Tongue (tissue), 3 donors: ENCODE data around the gene PDHA1. TPM values are rescaled to one million over a fixed set of nuclear protein-coding genes. Genes with fewer than 3 reads are reported as not detected.

Source experiments
- DNase-seq: peaks from one replicate; pipeline ENCODE4 v3.0.0-alpha.2; 2015
- small RNA-seq: library from RNA; depleted of rRNA; stranded (forward); fragments of <200 nt; gene quantifications from one replicate; pipeline ENCODE3, GENCODE V24; 2014; ENCODE audit warnings: low replicate concordance
- total RNA-seq: library from RNA; depleted of rRNA; stranded (reverse); fragments of >200 nt; gene quantifications from one replicate; pipeline ENCODE4 v1.2.3, GENCODE V29; 2014

PDHA1 gene
- total RNA-seq, 1 donor from 2014 or later = 116 TPM

GRCh38 chrX:19375546-19375945, 31.8 kb downstream of the PDHA1 start:
- no peak for DNase-seq

- DNase-seq = no peak
Measured at GRCh38 chrX:19377799-19378198, 34.1 kb downstream of the PDHA1 start.

GRCh38 chrX:19381326-19381725, 37.6 kb downstream of the PDHA1 start:
- no peak for DNase-seq

DNA sequence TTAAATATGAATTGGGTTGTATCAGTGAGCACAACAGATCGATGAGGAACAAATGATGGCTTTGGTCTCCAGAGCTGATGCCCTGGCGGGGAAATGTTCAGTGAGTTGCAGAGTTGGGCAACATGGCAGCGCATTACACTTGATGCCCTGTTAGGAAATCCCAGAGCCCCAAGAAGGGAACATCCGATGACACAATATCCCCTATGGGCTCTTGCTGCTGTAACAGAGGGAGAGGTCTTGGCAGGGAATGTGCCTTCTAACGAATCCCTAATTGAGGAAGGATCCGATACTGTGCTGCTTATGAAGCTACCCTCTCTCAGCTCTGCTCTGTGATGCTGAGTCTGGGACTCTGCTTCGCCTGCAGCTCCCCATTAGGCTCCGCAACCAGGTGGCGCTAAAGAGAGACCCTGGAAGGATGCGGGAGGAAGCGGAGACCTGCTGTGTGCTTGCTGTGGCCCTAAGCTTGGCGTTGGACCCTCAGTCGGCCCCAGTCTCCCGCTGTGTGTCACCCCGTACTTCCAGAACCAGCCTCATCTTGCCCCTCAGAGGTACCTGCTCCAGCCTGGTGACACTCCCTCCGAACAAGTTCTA, 38.9 kb downstream of the PDHA1 start:
- peak; percentile 58 for DNase-seq

- DNase-seq = no peak
Measured at GRCh38 chrX:19386679-19387078, 43.0 kb downstream of the PDHA1 start.

DNA sequence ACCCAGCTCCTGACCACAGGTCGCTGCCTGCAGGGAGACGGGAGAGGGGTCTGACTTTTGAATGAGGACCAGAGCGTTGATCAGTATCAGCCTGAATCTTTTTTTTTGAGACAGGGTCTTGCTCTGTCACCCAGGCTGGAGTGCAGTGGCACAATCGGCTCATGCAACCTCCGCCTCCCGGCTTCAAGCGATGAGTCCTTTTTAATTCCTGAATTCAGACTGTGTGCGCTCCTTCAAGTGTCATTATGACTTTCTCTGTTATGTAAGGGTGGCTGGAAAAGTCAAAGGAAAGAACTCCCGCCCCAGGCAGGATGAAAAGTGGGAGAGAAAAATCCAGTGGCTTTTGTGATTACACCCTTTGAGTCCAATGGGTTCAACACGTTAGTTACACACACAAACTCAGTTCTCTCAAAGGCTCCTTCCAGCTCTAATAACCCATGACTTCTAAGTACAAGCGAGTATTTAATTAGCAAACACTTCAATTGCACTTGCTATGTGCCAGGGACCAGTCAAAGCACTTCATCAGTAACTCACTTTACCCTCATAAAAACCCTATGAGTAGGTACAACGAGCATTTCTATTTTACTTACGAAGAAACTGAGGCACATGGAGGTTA, 44.4 kb downstream of the PDHA1 start:
- DNase-seq = no peak

- no peak for DNase-seq
Measured at GRCh38 chrX:19388741-19389140, 45.0 kb downstream of the PDHA1 start.

DNA sequence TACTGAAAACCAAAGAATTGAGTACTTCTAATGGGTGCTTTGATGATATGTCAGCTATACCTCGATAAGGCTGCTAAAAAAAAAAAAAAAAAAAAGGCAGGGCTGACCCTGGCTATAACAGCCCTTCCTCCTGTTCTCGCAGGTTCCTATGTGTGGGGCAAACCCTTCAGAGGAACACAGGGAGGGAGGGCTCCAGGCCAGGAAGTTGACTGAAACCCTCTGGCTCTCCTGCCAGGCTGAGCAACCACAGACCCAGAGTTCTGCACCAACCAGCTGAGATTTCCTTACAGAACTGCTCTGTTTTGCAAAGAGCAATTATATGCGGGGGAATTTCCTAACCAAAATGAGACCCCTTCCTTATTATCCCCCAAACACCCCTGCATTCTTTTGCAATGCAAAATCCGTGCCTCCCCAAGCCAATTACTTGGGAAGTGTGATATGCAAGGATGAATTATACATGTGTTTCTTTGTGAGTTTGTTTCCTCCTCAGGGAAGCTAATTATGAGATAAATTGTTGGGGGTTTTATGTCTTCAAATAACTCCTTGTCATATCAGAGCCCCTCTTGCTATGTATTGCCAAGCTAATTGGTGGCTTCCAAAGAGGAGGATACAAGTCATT, 45.6 kb downstream of the PDHA1 start:
- no peak for DNase-seq

- DNase-seq = no peak
Measured at GRCh38 chrX:19392078-19392477, 48.4 kb downstream of the PDHA1 start.

DNA sequence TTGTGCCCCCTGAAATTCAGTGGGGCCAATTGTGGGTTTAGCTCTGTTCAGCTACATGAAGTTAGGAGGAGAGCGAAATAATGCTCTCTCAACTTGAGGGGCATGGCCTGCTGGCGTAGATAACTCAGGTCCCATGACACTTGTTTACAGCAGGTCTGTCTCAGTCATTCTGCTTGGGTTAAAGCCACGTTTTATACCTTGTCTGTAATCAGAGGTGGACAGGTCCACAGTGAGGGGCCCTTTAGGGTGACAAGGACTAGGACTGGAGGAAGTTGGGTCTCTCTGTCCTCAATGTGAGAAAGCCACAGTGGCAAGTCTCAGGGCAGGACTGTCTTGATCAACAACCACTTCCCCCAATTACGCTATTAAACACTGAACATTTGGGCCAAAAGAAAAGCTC, 49.0 kb downstream of the PDHA1 start:
- no peak for DNase-seq

GRCh38 chrX:19403696-19404095, 60.0 kb downstream of the PDHA1 start:
- no peak for DNase-seq

DNA sequence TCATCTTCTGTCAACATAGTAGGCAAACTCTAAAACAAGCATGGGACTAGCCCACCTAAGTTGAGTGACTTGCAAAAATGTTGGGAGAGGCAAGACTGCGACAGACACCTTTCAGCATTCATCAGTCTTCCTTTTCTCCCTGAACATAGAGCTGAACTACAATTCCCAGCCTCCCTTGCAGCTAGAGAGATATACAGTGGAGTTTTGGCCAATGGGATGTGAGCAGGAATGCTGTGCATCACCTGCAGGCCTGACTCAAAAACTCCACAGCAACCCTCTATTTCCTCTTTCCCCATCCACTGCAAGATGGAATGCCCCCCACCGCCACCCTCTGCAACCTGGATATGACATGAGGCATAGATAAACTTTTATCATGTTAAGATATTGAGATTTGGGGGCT, 66.5 kb downstream of the PDHA1 start:
- no peak for DNase-seq

Small RNA genes within 50 kb of the gene (small RNA-seq; reads per million reads assigned to genes)
- gene RF00019 = not detected

Other genes starting within 250 kb of the PDHA1 start
- 4.3 TPM for gene ADGRG2, start 221.5 kb upstream of the PDHA1 start, total RNA-seq
- 0.41 TPM for gene MAP3K15, start 171.6 kb downstream of the PDHA1 start, total RNA-seq